HCT116 (cell line): ENCODE results near the gene NHERF2. TPM values are rescaled to one million over a fixed set of nuclear protein-coding genes. Genes with fewer than 3 reads are reported as not detected.
A peak's percentile ranks its signal among the peaks of the same experiment; 100 is the strongest.

Source experiments
- ATAC-seq: fragments of 200-7000 bp; cut with Tn5 transposase; 2 replicates; pipeline ENCODE4 v1.9.1; 2020; ENCODE audit warnings: mild to moderate bottlenecking, moderate library complexity
- BruUV-seq: library from RNA; stranded (reverse); fragments of 400-500 nt; replicated peaks from 2 replicates; lab custom pipeline; 2021; lab: Mats Ljungman, UMichigan
- CTCF ChIA-PET: fragments of 300-600 bp; sonication (Branson Sonifier 250); formaldehyde crosslinking; loops from one replicate; lab custom pipeline; 2021; ENCODE audit warnings: antibody characterized with exemption; lab: Charles Lee
- POLR2A ChIA-PET: fragments of 300-600, 350-600 bp; sonication (Branson Sonifier 250); formaldehyde crosslinking; loops from one replicate; lab custom pipeline; 2021; ENCODE audit warnings: antibody characterized with exemption; lab: Charles Lee
- RAD21 ChIA-PET, 2 experiments: fragments of 300-600 bp; sonication (Branson Sonifier 250); formaldehyde crosslinking; loops; one replicate each; lab custom pipeline; 2023; ENCODE audit warnings: low total read pairs in 2 of 2; ENCODE audit not compliant: uncharacterized antibody in 2 of 2, unreplicated experiment in 2 of 2, low non-redundant PET in 1 of 2; lab: Charles Lee
- DNase-seq: peaks from one replicate; pipeline ENCODE4 v3.0.0-alpha.2; 2010; ENCODE audit warnings: low read depth, low spot score
- H2AFZ ChIP-seq: fragments of 200-600 bp; shearing (Covaris generic), sonication (generic); 2 replicates; pipeline ENCODE4 v1.6.1; 2017; ENCODE audit warnings: low read depth, mixed run types, mixed read lengths, antibody characterized with exemption, low read length; ENCODE audit not compliant: poor library complexity, severe bottlenecking
- H3K27ac ChIP-seq: 2 replicates; pipeline ENCODE4 v1.5.1; 2012; ENCODE audit warnings: low read depth, low read length
- H3K27me3 ChIP-seq: fragments of 200-600 bp; sonication (generic); 2 replicates; pipeline ENCODE4 v1.6.1; 2016; ENCODE audit warnings: mixed run types, low read length, mixed read lengths; ENCODE audit not compliant: insufficient read depth
- H3K36me3 ChIP-seq, 2 experiments: fragments of 200-500 bp in 1 of 2; fragments of 200-600 bp in 1 of 2; sonication (Bioruptor generic) in 1 of 2; sonication (generic) in 1 of 2; 2 replicates each; pipeline versions ENCODE4 v1.5.1 to v1.6.1; 2014 to 2016; ENCODE audit warnings: low read length in 2 of 2, inconsistent platforms in 1 of 2, mixed read lengths in 1 of 2, mixed run types in 1 of 2; ENCODE audit not compliant: insufficient read depth in 2 of 2, control insufficient read depth in 1 of 2
- H3K4me1 ChIP-seq, 2 experiments: fragments of 200-600 bp in 1 of 2; sonication (generic) in 1 of 2; 2 replicates each; pipeline versions ENCODE4 v1.5.1 to v1.6.1; 2012 to 2017; ENCODE audit warnings: low read length in 2 of 2, inconsistent platforms in 1 of 2, mild to moderate bottlenecking in 1 of 2, mixed read lengths in 1 of 2, mixed run types in 1 of 2, moderate library complexity in 1 of 2; ENCODE audit not compliant: insufficient read depth in 2 of 2, control insufficient read depth in 1 of 2
- H3K4me2 ChIP-seq: fragments of 200-600 bp; sonication (generic); 2 replicates; pipeline ENCODE4 v1.6.1; 2017; ENCODE audit warnings: mixed run types, low read length, mixed read lengths
- H3K4me3 ChIP-seq, 2 experiments: fragments of 200-600 bp in 1 of 2; sonication (generic) in 1 of 2; replicated peaks in 1 of 2; 2 replicates each; pipeline ENCODE4 v1.5.1; 2011 to 2016; ENCODE audit warnings: low read length in 2 of 2, control low read depth in 1 of 2, low read depth in 1 of 2, mild to moderate bottlenecking in 1 of 2, mixed read lengths in 1 of 2, mixed run types in 1 of 2
- H3K79me2 ChIP-seq: fragments of 200-600 bp; sonication (generic); 2 replicates; pipeline ENCODE4 v1.6.1; 2017; ENCODE audit warnings: mild to moderate bottlenecking, mixed run types, low read length, moderate library complexity, mixed read lengths; ENCODE audit not compliant: insufficient read depth
- H3K9ac ChIP-seq: fragments of 200-600 bp; sonication (generic); 2 replicates; pipeline ENCODE4 v1.6.1; 2016; ENCODE audit warnings: low read length, mixed read lengths
- H3K9me2 ChIP-seq: fragments of 200-600 bp; sonication (generic), shearing (Covaris generic); 2 replicates; pipeline ENCODE4 v1.6.1; 2017; ENCODE audit warnings: mixed run types, mild to moderate bottlenecking, moderate library complexity; ENCODE audit not compliant: insufficient read depth
- H3K9me3 ChIP-seq, 2 experiments: fragments of 200-500 bp in 1 of 2; fragments of 200-600 bp in 1 of 2; sonication (Bioruptor generic) in 1 of 2; sonication (generic) in 1 of 2; 2 replicates each; pipeline ENCODE4 v1.6.1; 2014 to 2017; ENCODE audit warnings: low read length in 2 of 2, mixed read lengths in 2 of 2, inconsistent platforms in 1 of 2, low read depth in 1 of 2, mild to moderate bottlenecking in 1 of 2, mixed run types in 1 of 2, moderate library complexity in 1 of 2; ENCODE audit not compliant: control insufficient read depth in 1 of 2, insufficient read depth in 1 of 2
- H4K20me1 ChIP-seq: fragments of 200-600 bp; sonication (generic), shearing (Covaris generic); 2 replicates; pipeline ENCODE4 v1.6.1; 2017; ENCODE audit warnings: mixed run types, mild to moderate bottlenecking, moderate library complexity; ENCODE audit not compliant: insufficient read depth
- CBX3 ChIP-seq: IDR thresholded peaks from 2 replicates; pipeline ENCODE4 v1.6.1; 2012; ENCODE audit warnings: low read depth
- CEBPB ChIP-seq: IDR thresholded peaks from 2 replicates; pipeline ENCODE4 v1.6.1; 2012; ENCODE audit warnings: low read depth
- CTCF ChIP-seq, 3 experiments: fragments of 200-600 bp in 1 of 3; sonication (generic) in 1 of 3; IDR thresholded peaks in 2 of 3; conservative IDR thresholded peaks in 1 of 3; 2 replicates each; pipeline ENCODE4 v1.5.1; 2012 to 2017; ENCODE audit warnings: low read depth in 2 of 3, low read length in 2 of 3, antibody characterized with exemption in 1 of 3, borderline replicate concordance in 1 of 3, control low read depth in 1 of 3, mild to moderate bottlenecking in 1 of 3, mixed read lengths in 1 of 3, mixed run types in 1 of 3, moderate library complexity in 1 of 3; ENCODE audit not compliant: insufficient read depth in 1 of 3
- EGR1 ChIP-seq: IDR thresholded peaks from 2 replicates; pipeline ENCODE4 v1.6.1; 2012; ENCODE audit warnings: low read depth
- EZH2 ChIP-seq: fragments of 200-600 bp; sonication (generic); IDR thresholded peaks from 2 replicates; pipeline ENCODE4 v1.6.1; 2017; ENCODE audit warnings: antibody characterized with exemption, mixed run types
- POLR2AphosphoS5 ChIP-seq: IDR thresholded peaks from 2 replicates; pipeline ENCODE4 v1.6.1; 2011; ENCODE audit warnings: mild to moderate bottlenecking, low read depth, low read length, moderate library complexity
- RAD21 ChIP-seq: IDR thresholded peaks from 2 replicates; pipeline ENCODE4 v1.6.1; 2012; ENCODE audit warnings: low read depth, mild to moderate bottlenecking
- SP1 ChIP-seq: IDR thresholded peaks from 2 replicates; pipeline ENCODE4 v1.6.1; 2012; ENCODE audit warnings: low read depth
- SRF ChIP-seq: IDR thresholded peaks from 2 replicates; pipeline ENCODE4 v1.6.1; 2012; ENCODE audit warnings: low read depth
- YY1 ChIP-seq: IDR thresholded peaks from 2 replicates; pipeline ENCODE4 v1.6.1; 2011; ENCODE audit warnings: low read length, low read depth, moderate library complexity, mild to moderate bottlenecking; ENCODE audit not compliant: insufficient replicate concordance; ENCODE audit errors: extremely low read depth
- ZNF274 ChIP-seq: fragments of 200-500 bp; sonication (Bioruptor generic); IDR thresholded peaks from 2 replicates; pipeline ENCODE4 v1.6.1; 2014; ENCODE audit warnings: mild to moderate bottlenecking, low read depth, low read length, inconsistent platforms
- intact Hi-C: fragments of 100-400 bp; cut with micrococcal nuclease; formaldehyde crosslinking; loops from 2 replicates; pipeline ENCODE4 v1.10.0; 2022
- total RNA-seq: library from RNA; stranded (reverse); gene quantifications from one replicate; pipeline ENCODE4 v1.2.1, GENCODE V29; 2021; ENCODE audit not compliant: unreplicated experiment
- TF ChIP-seq, protein P1 (sequence below): IDR thresholded peaks from 2 replicates; pipeline ENCODE4 v1.6.1; 2012

NHERF2 gene
- total RNA-seq, 1 experiment from 2014 or later = 58.4 TPM

- TF ChIP-seq ZNF274 = no peak
- no peak for TF ChIP-seq CEBPB
- no peak for TF ChIP-seq POLR2AphosphoS5
- no peak for TF ChIP-seq CTCF (IDR thresholded peaks at IDR 0.05 in 2 of 3, conservative IDR thresholded peaks at IDR 0.05 in 1 of 3; ENCODE audit: borderline replicate concordance in 1 of 3, insufficient read depth in 1 of 3, low read depth in 2 of 3, low read length in 2 of 3)
Measured at GRCh38 chr16:2070576-2071453, 44.1 kb downstream of the NHERF2 start (continued).

DNA sequence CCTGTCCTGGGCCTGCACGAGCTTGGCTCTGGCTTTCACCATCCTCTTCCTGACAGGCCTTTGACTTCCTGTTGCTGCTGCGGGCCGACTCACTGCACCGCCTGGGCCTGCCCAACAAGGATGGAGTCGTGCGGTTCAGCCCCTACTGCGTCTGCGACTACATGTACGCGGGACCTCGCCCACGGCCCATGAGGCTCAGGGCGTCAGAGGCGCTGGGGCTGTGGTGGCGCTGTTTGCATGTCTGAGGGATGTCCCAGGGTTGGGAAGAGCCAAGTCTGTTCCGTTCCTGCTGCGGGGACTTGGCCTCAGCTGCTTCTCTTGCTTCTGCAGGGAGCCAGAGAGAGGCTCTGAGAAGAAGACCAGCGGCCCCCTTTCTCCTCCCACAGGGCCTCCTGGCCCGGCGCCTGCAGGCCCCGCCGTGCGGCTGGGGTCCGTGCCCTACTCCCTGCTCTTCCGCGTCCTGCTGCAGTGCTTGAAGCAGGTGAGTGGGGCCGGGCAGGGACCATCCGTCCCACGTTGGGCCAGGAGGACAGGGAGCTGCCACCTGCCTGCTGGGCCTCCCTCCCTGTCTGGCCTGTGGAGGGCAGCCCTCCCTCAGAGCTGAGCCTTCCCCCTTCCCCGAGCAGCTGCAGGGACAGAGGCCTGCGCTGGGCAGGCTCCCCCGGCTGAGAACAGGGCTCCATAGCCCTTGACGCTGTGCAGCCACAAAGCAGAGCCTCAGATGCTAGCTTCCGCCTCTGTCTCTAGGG is 44.9 kb downstream of the NHERF2 start:
- CTCF ChIA-PET = no interaction called here
- Histone ChIP-seq H3K27ac (no peak overlapping the region), H3K4me1 (no peaks in the 10 kb centered on the region), H3K9me3 (no peaks in the 10 kb centered on the region), H3K36me3 (peaks cover 0 to 8% of the 10 kb centered on the region in 2 experiments; a peak in 2 of 4 replicates), H3K4me3 (no peak overlapping the region), H3K4me2 (no peak overlapping the region), H4K20me1 (no peaks in the 10 kb centered on the region), H3K27me3 (no peaks in the 10 kb centered on the region), H2AFZ (no peak overlapping the region), H3K79me2 (no peaks in the 10 kb centered on the region), H3K9ac (no peak overlapping the region), H3K9me2 (no peaks in the 10 kb centered on the region)
- BruUV-seq = no TSS peak
- intact Hi-C loops = no loop called here
- TF ChIP-seq, protein P1, sequence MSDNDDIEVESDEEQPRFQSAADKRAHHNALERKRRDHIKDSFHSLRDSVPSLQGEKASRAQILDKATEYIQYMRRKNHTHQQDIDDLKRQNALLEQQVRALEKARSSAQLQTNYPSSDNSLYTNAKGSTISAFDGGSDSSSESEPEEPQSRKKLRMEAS = no peak
- TF ChIP-seq EZH2 = no peak
- no peak for TF ChIP-seq SRF
- no peak for TF ChIP-seq YY1
- no peak for TF ChIP-seq EGR1
- TF ChIP-seq CBX3 = no peak
- no peak for TF ChIP-seq RAD21
- no peak for TF ChIP-seq SP1
- DNase-seq (no peak), ATAC-seq (0 out of 2 replicates have a peak, but pooled peaks have one; percentile 30)
- RAD21 ChIA-PET = no interaction called here
- POLR2A ChIA-PET = no interaction called here
